NCI-H1436 (cell line): ENCODE results near the gene COLQ.
A peak's percentile ranks its signal among the peaks of the same experiment; 100 is the strongest.
"Not testable (repeated sequence)": the region's sequence is repeated elsewhere in the genome, so short reads cannot be mapped to it uniquely, and the experiment has no call there.

Experiments
- DNase-seq: peaks from one replicate; lab custom pipeline; 2025; lab: John Stamatoyannopoulos, UW

Gene COLQ

DNA sequence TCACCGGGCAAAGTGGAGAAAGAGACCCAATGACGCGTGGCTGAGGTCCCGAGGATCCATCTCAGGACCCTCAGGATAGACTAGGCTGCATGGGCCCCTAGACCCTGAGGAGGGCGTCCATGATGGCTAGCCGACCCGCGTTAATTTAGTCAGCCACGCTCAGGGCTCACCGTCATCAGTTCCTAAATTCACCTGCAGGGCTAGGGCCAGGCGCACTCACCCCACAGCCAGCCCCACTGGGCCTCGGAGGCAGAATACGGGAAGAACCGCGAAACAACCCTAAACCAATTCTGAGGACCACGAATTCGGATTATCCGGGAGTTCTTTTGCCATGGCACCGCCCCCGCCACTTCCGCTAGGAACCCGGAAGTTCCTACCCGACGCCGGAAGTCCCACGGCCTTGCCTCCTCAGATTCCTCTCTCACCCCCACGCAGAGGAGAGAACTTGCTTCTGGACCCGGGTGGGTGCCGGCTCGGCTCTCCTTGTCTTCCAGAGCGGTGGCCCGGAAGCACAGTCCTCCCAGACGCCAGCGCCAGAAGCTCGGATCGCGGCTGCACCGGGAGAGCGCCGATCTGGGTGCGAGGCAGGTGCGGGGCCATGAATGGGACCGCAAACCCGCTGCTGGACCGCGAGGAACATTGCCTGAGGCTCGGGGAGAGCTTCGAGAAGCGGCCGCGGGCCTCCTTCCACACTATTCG lies 94.2 kb downstream of the COLQ start, which contains the start of the genes EAF1 and METTL6:
Gene EAF1 (plus strand): TSS at position 417 of the 699 bp plus-strand sequence. CDS start 182 bp downstream, at position 599.
Gene METTL6 (minus strand): TSS at position 363 of the 699 bp plus-strand sequence. CDS start 1,033 bp downstream, outside the sequence.
- peak; percentile 6 for DNase-seq

DNA sequence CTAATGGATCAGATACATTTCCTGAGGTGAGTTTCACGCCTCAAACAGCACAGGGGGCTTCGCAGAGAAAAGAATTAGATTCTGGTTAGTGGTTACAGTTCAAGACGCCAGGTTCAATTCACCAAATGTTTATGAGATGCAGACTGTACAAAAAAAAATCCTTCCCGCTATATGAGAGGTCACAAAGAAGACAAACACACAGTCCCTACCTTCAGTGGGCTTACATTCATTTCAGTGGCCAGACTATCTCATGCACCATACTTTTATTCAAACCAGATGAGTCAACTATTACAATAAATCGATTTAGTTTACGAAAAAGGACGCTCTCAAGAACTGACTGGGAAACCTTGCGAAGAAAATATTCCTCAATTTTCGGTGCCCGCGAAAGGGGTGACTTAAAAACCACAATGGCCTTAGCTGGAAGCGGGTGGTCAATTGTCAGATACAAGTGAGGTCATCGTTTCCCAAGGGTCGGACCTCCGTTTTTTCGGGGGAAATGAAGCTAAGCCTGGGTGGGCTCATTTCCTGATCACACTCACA lies 94.9 kb downstream of the COLQ start:
- DNase-seq, result no peak

DNA sequence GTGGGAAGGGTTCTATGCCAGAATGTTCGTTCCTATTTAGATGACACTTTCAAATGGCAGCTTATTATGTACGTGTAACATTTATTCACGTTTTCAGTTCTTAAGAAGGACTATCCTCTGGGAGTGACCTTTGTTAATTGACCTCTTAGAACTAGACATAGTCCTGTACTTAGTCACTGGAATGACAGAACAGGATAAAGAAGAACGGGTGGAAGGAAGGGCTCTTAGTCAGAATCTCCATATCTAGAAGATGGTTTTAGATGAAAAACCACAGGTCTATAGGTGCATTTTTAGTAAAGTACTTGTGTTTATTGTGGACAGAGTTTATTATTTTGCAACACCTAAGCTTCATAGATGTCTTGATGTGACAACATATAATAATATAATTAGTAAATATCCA lies 100.6 kb downstream of the COLQ start:
- no peak for DNase-seq

DNA sequence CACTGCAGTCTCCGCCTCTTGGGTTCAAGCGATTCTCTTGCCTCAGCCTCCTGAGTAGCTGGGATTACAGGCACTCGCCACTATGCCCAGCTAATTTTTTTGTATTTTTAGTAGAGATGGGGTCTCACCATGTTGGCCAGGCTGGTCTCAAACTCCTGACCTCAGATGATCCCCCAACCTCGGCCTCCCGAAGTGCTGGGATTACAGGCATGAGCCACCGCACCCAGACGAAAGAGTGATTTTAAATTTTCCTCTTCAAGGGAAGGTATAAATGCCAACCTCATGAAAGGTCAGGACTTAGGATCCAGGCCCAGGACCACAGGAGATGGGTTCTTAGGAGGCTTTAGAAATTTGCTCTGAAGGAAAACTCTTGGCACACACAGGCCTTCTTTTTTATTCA lies 110.5 kb downstream of the COLQ start:
- not testable (repeated sequence) for DNase-seq

DNA sequence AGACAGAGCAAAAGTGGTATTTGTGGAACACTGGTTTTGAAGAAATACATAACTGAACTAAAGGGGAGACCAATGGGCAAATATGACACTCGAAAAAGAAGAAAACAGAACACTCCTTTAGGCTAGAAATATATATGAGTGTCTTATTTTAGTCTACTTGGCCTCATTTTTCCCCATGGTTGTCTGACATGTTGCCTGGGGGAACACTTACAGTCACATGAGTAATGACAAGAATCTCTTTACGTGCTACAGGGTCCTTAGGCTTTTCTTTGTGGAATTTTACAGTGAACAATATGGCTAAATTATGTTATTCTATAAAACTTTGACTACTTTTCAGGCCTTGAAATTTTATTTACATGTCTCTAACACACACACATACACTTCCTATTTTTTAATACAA lies 111.7 kb downstream of the COLQ start:
- DNase-seq, result no peak

DNA sequence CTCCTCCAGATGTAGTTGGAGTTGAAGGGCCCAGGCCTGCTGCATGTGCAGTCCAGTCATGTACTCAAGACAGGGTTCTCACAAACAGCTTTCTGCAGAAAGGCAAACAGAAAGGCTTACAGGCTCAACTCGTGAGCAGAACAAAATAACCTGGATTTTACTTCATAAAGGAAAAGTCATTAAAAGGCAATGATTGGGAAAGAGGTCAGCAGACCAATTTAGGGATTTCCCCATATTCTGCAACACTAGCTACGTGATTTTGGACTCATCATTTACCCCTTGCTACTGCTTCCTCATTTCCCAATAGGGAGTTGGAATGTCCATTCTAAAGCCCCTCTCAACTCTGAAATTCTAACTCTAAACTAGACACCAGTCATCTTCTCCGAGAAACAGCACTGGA lies 112.3 kb downstream of the COLQ start:
- DNase-seq, result no peak

DNA sequence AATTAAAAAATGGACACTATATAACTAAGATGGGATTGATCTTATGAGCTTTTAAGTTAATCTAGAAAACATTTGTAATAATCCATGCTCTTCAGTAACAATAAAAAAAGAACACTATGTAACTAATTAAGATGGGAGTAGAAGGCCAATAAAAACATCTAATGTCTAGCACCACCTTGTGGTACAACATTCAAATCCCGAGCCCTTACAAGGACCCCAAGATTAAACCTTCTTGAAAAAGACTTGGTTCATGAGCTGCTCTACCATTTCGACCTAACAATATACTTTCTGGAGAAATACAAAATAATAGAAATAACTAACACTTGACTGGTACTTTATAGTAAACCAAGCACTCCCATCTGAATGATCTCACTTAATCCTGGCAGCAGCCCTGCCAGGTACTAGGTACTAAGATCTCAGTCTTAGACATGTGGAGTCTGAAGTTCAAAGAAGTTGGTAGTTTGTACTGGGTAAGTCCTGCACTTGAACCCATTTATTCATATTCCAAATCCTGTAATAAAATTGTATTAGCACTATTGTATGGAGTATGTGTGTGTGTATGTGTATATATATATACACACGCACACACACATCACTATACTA lies 116.0 kb downstream of the COLQ start:
- no peak for DNase-seq

DNA sequence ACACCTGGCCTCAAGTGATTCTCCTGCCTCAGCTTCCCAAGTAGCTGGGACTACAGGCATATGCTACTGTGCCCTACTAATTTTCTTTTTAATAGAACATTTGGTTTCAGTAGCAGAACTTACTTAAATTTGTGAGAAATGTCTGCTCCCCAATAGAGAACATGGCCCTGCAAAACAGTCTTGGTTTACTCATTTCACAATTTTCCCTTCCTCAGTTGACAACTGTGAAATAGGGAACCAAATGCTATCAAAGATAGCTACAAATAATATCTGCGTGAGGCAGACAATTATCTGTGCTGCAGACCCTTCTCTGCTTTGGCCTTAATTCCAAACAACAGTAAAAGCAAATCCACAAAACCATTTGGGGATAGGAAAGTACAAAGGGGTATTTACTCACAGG lies 116.7 kb downstream of the COLQ start:
- DNase-seq, result no peak

DNA sequence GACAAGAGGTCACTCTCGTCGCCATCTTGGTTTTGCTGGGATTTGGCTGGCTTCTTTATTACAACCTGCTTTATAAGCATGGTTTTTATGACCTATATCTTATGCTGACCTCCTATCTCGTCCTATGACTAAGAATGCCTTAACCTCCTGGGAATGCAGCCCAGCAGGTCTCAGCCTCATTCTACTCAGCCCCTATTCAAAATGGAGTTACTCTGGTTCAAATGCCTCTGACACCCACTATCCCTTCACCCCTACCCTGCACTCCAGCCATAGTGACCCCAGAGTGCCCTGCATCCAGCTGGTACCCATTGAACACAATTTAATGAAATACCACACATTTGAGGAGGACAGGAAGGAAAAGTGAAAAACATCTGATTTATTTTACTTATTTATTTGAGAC lies 117.5 kb downstream of the COLQ start:
- DNase-seq, result no peak

DNA sequence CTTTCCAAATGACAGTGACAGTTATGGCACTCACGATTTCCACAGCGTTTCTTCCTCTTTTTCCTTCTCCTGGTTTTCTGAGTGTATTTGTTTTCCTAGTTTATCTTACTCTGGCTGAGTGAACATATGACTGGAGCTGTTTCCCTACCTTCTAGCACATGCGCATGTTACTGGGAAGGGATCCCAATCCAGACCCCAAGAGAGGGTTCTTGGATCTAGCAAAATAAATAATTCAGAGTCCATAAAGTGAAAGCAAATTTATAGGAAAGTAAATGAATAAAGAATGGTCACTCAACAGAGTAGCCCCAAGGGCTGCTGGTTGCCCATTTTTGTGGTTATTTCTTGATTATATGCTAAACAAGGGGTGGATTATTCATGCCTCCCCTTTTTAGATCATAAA lies 118.0 kb downstream of the COLQ start:
- DNase-seq, result no peak

DNA sequence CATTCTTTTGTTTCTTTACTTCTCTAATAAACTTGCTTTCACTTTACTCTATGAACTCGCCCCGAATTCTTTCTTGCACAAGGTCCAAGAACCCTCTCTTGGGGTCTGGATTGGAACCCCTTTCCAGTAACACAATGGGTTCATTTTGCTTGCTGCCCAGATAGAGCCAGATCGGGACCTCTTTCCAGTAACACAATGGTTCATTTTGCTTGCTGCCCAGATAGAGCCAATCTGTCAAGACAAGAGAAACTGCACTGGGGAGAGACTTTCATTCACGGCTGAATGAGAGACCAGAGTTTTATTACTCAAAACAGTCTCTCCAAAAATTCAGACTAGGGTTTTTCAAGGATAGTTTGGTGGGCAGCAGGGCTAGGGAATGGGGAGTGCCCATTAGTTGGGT lies 119.6 kb downstream of the COLQ start:
- DNase-seq, result no peak
